Measurements from ENCODE around the gene MCF2L. TPM values are rescaled to one million over a fixed set of nuclear protein-coding genes. Genes with fewer than 3 reads are reported as not detected.

The MCF2L gene
- total and polyA plus RNA-seq, 4 donors = 21.0 to 78.7 (median 35.9) TPM

GRCh38 chr13:113032291-113032690, 63.3 kb downstream of the MCF2L start:
- no peak for DNase-seq
- 82 to 83% methylated on average over 10 of the region's 10 CpGs for WGBS, 2 donors

DNA sequence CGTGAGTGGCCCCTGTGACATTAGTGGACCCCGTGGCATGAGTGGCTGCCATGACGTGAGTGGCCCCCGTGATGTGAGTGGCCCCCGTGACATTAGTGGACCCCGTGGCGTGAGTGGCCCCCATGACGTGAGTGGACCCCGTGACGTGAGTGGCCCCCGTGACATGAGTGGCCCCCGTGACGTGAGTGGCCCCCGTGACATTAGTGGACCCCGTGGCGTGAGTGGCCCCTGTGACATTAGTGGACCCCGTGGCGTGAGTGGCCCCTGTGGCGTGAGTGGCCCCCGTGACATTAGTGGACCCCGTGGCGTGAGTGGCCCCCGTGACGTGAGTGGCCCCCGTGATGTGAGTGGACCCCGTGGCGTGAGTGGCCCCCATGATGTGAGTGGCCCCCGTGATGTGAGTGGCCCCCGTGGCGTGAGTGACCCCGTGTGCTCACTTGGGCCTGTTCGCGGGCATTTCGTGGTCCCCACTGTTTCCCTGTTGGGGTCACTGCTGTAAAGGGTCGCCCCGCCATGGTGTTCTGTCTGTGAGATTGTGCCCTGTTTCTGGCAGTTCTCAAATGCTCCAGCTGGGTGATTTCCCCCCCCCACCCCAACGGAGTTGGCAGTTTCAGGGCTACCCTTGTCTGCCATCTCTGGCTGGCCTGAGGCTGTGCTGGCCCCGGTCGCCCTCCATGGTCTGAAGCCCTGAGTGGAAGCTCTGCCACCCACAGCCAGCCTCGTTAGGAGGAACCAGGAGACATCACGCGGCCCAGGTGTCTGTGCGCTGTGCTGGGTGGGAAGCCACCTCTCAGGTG, 64.2 kb downstream of the MCF2L start:
- Histone ChIP-seq H3K9me3 (ENCODE audit: control insufficient read depth in 4 of 4, insufficient read depth in 3 of 4, low read length in 3 of 4) (peaks cover 0 to 2% (median 0%) of the 10 kb centered on the region in 4 donors), H3K4me1 (ENCODE audit: control insufficient read depth in 5 of 5, insufficient read depth in 5 of 5, low read length in 5 of 5) (peaks cover 0 to 5% (median 3%) of the 10 kb centered on the region in 5 donors), H3K27me3 (ENCODE audit: control insufficient read depth in 3 of 3, insufficient read depth in 3 of 3, low read length in 2 of 3) (no peaks in the 10 kb centered on the region), H3K4me3 (no peak overlapping the region), H3K9ac (ENCODE audit: insufficient read depth in 1 of 2, low read length in 2 of 2) (no peak overlapping the region), H3K27ac (ENCODE audit: low read depth in 1 of 2, low read length in 1 of 2) (no peak overlapping the region), H3K36me3 (ENCODE audit: control insufficient read depth in 4 of 4, insufficient read depth in 4 of 4, low read length in 4 of 4) (peaks cover 0 to 2% (median 0%) of the 10 kb centered on the region in 4 donors)
- no peak for DNase-seq
- TF ChIP-seq, protein P1, sequence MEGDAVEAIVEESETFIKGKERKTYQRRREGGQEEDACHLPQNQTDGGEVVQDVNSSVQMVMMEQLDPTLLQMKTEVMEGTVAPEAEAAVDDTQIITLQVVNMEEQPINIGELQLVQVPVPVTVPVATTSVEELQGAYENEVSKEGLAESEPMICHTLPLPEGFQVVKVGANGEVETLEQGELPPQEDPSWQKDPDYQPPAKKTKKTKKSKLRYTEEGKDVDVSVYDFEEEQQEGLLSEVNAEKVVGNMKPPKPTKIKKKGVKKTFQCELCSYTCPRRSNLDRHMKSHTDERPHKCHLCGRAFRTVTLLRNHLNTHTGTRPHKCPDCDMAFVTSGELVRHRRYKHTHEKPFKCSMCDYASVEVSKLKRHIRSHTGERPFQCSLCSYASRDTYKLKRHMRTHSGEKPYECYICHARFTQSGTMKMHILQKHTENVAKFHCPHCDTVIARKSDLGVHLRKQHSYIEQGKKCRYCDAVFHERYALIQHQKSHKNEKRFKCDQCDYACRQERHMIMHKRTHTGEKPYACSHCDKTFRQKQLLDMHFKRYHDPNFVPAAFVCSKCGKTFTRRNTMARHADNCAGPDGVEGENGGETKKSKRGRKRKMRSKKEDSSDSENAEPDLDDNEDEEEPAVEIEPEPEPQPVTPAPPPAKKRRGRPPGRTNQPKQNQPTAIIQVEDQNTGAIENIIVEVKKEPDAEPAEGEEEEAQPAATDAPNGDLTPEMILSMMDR (IDR thresholded peaks at IDR 0.05; ENCODE audit: control extremely low read depth, extremely low read depth) = no peak
- WGBS, 2 donors = 97% methylated on average over 34 to 43 of the region's 43 CpGs
- no peak for ATAC-seq (ENCODE audit: insufficient read depth, low FRiP score)

More at GRCh38 chr13:113032291-113032690, 63.3 kb downstream of the MCF2L start:
- Histone ChIP-seq H3K9me3 (ENCODE audit: control insufficient read depth in 4 of 4, insufficient read depth in 3 of 4, low read length in 3 of 4) (peaks cover 0 to 2% (median 0%) of the 10 kb centered on the region in 4 donors), H3K27ac (ENCODE audit: low read depth in 1 of 2, low read length in 1 of 2) (no peak overlapping the region), H3K36me3 (ENCODE audit: control insufficient read depth in 4 of 4, insufficient read depth in 4 of 4, low read length in 4 of 4) (peaks cover 0 to 2% (median 0%) of the 10 kb centered on the region in 4 donors), H3K9ac (ENCODE audit: insufficient read depth in 1 of 2, low read length in 2 of 2) (no peak overlapping the region), H3K4me3 (no peak overlapping the region), H3K4me1 (ENCODE audit: control insufficient read depth in 5 of 5, insufficient read depth in 5 of 5, low read length in 5 of 5) (peaks cover 0 to 5% (median 3%) of the 10 kb centered on the region in 5 donors), H3K27me3 (ENCODE audit: control insufficient read depth in 3 of 3, insufficient read depth in 3 of 3, low read length in 2 of 3) (no peaks in the 10 kb centered on the region)
- no peak for ATAC-seq (ENCODE audit: insufficient read depth, low FRiP score)
- TF ChIP-seq, protein P1 (IDR thresholded peaks at IDR 0.05; ENCODE audit: control extremely low read depth, extremely low read depth) = no peak

- Histone ChIP-seq H3K27me3 (ENCODE audit: control insufficient read depth in 3 of 3, insufficient read depth in 3 of 3, low read length in 2 of 3) (no peaks in the 10 kb centered on the region), H3K4me1 (ENCODE audit: control insufficient read depth in 5 of 5, insufficient read depth in 5 of 5, low read length in 5 of 5) (peaks cover 0 to 5% (median 3%) of the 10 kb centered on the region in 5 donors), H3K9ac (ENCODE audit: insufficient read depth in 1 of 2, low read length in 2 of 2) (no peak overlapping the region), H3K9me3 (ENCODE audit: control insufficient read depth in 4 of 4, insufficient read depth in 3 of 4, low read length in 3 of 4) (peaks cover 0 to 2% (median 0%) of the 10 kb centered on the region in 4 donors), H3K27ac (ENCODE audit: low read depth in 1 of 2, low read length in 1 of 2) (no peak overlapping the region), H3K36me3 (ENCODE audit: control insufficient read depth in 4 of 4, insufficient read depth in 4 of 4, low read length in 4 of 4) (peaks cover 0 to 2% (median 0%) of the 10 kb centered on the region in 4 donors), H3K4me3 (no peak overlapping the region)
- peak; percentile 72 to 83 (median 77) for DNase-seq
- WGBS, 2 donors = 73 to 77% methylated on average over 35 of the region's 35 CpGs
- TF ChIP-seq, protein P1 (IDR thresholded peaks at IDR 0.05; ENCODE audit: control extremely low read depth, extremely low read depth) = peak; percentile 35
- ATAC-seq (ENCODE audit: insufficient read depth, low FRiP score) = no peak
Measured at GRCh38 chr13:113034451-113035212, 65.6 kb downstream of the MCF2L start.

Measured in lung (tissue), 12 donors.